ENCODE results near the gene CXorf49B.
"Not testable (repeated sequence)": the region's sequence is repeated elsewhere in the genome, so short reads cannot be mapped to it uniquely, and the experiment has no call there.

The CXorf49B gene

GRCh38 chrX:71763049-71763448, at the start of gene CXorf49B:
Gene CXorf49B, plus strand, starts transcription at chrX:71763349. Its CDS starts 75 bp downstream, at chrX:71763424.
- H3K36me3 ChIP-seq (ENCODE audit: insufficient read depth, low read length); H3K9me3 ChIP-seq (ENCODE audit: low read length); H3K27me3 ChIP-seq (ENCODE audit: insufficient read depth, low read length); H3K4me3 ChIP-seq (ENCODE audit: low read length); H3K4me1 ChIP-seq (ENCODE audit: insufficient read depth, low read length); H2AFZ ChIP-seq (ENCODE audit: low read depth, low read length): not testable (repeated sequence)

GRCh38 chrX:71714064-71714463, 49.1 kb upstream of the CXorf49B start:
- not testable (repeated sequence) for H3K9me3 ChIP-seq (ENCODE audit: low read length); H3K4me3 ChIP-seq (ENCODE audit: low read length); H3K36me3 ChIP-seq (ENCODE audit: insufficient read depth, low read length)

DNA sequence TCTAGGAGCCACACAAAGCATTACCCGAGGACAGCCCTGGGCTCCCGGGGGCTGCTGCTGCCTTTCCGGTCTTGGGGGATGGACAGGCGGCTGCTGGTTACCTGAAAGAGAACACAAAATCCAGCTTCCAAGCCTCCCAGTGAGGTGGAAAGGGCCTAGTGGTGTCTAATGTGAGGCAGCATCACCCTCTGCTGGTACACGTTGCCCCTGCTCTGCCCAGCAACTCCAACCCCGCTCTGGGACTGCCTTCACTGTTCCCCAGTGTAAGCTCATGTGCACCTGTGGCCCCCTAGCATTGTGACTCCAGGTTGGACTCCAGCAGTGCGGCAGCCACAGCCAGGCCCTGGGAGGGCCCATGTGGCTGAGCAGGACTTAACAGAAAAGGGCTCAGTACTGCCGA, 47.6 kb upstream of the CXorf49B start:
- not testable (repeated sequence) for H3K9me3 ChIP-seq (ENCODE audit: low read length); H3K4me3 ChIP-seq (ENCODE audit: low read length); H3K36me3 ChIP-seq (ENCODE audit: insufficient read depth, low read length); H3K4me1 ChIP-seq (ENCODE audit: insufficient read depth, low read length); H2AFZ ChIP-seq (ENCODE audit: low read depth, low read length); H3K27me3 ChIP-seq (ENCODE audit: insufficient read depth, low read length)

More at GRCh38 chrX:71714064-71714463, 49.1 kb upstream of the CXorf49B start:
- not testable (repeated sequence) for H3K27me3 ChIP-seq (ENCODE audit: insufficient read depth, low read length); H3K4me1 ChIP-seq (ENCODE audit: insufficient read depth, low read length); H2AFZ ChIP-seq (ENCODE audit: low read depth, low read length)

- not testable (repeated sequence) for H2AFZ ChIP-seq (ENCODE audit: low read depth, low read length); H3K36me3 ChIP-seq (ENCODE audit: insufficient read depth, low read length); H3K4me1 ChIP-seq (ENCODE audit: insufficient read depth, low read length); H3K27me3 ChIP-seq (ENCODE audit: insufficient read depth, low read length); H3K9me3 ChIP-seq (ENCODE audit: low read length); H3K4me3 ChIP-seq (ENCODE audit: low read length)
Observed at GRCh38 chrX:71716323-71716722, 46.8 kb upstream of the CXorf49B start.

DNA sequence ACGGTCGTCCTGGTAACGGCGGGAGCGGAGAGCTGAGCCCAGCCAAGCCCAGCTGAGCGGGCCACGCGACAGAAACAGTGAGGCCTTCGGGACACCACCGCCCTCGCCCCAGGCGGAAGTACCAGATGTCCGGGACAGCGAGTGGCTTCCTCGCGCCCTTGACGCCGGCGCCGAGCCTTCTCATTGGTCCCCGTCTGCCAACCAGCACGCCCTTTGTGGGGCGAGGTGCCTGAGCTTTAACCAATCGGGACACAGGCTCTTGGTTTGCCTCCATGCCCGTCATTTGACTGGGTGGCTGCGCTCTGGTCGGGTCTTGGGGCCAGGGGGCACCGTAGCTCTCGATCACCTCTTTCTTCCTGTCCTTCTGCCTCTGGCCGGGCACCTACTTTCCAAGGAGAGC, 45.0 kb upstream of the CXorf49B start, which contains the start of gene CXorf49:
TSS of gene CXorf49 (minus strand) at position 101 of the 400 bp plus-strand sequence. CDS start 134 bp downstream, outside the sequence.
- H3K36me3 ChIP-seq (ENCODE audit: insufficient read depth, low read length); H3K4me3 ChIP-seq (ENCODE audit: low read length); H3K27me3 ChIP-seq (ENCODE audit: insufficient read depth, low read length); H3K9me3 ChIP-seq (ENCODE audit: low read length); H2AFZ ChIP-seq (ENCODE audit: low read depth, low read length); H3K4me1 ChIP-seq (ENCODE audit: insufficient read depth, low read length): not testable (repeated sequence)

- H3K9me3 ChIP-seq (ENCODE audit: low read length); H3K4me1 ChIP-seq (ENCODE audit: insufficient read depth, low read length); H3K4me3 ChIP-seq (ENCODE audit: low read length); H3K36me3 ChIP-seq (ENCODE audit: insufficient read depth, low read length); H3K27me3 ChIP-seq (ENCODE audit: insufficient read depth, low read length); H2AFZ ChIP-seq (ENCODE audit: low read depth, low read length): not testable (repeated sequence)
Observed at GRCh38 chrX:71719195-71719594, 44.0 kb upstream of the CXorf49B start.

- H2AFZ ChIP-seq (ENCODE audit: low read depth, low read length); H3K27me3 ChIP-seq (ENCODE audit: insufficient read depth, low read length); H3K4me3 ChIP-seq (ENCODE audit: low read length); H3K36me3 ChIP-seq (ENCODE audit: insufficient read depth, low read length); H3K9me3 ChIP-seq (ENCODE audit: low read length); H3K4me1 ChIP-seq (ENCODE audit: insufficient read depth, low read length): not testable (repeated sequence)
Observed at GRCh38 chrX:71720289-71720886, 42.8 kb upstream of the CXorf49B start.

DNA sequence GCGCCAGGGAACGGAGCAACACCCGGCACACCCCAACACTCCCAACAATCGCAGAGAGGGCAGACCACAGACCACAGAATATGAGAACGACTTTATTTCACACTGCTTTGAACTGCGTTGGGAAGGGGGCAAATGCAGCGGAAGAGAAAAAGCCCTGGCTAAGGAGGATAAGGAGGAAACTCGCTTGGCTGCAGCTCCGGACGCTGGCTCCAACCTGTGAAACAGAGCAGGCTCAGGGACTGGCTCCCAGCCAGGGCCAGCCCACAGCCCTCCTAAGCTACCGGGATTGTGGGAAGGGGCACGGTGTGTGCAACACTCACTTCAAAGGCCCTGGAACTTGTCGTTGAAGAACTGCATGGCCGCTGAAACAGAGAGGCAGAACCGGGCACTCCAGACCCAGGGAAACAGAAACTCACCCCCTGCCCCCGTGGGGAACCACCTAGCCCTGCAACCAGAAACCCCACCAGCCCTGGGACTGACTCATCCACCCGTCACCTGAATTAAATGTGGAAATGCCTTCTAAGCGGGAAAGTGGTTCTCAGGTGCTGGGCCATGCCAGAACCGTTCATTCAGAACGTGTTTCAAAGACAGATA, 2.4 kb upstream of the CXorf49B start:
- H3K27me3 ChIP-seq (ENCODE audit: insufficient read depth, low read length); H3K9me3 ChIP-seq (ENCODE audit: low read length); H3K4me1 ChIP-seq (ENCODE audit: insufficient read depth, low read length); H3K36me3 ChIP-seq (ENCODE audit: insufficient read depth, low read length); H2AFZ ChIP-seq (ENCODE audit: low read depth, low read length); H3K4me3 ChIP-seq (ENCODE audit: low read length): not testable (repeated sequence)

- H3K4me1 ChIP-seq (ENCODE audit: insufficient read depth, low read length); H3K4me3 ChIP-seq (ENCODE audit: low read length); H3K27me3 ChIP-seq (ENCODE audit: insufficient read depth, low read length); H3K36me3 ChIP-seq (ENCODE audit: insufficient read depth, low read length); H2AFZ ChIP-seq (ENCODE audit: low read depth, low read length); H3K9me3 ChIP-seq (ENCODE audit: low read length): not testable (repeated sequence)
Observed at GRCh38 chrX:71764832-71765231, 1.7 kb downstream of the CXorf49B start.

DNA sequence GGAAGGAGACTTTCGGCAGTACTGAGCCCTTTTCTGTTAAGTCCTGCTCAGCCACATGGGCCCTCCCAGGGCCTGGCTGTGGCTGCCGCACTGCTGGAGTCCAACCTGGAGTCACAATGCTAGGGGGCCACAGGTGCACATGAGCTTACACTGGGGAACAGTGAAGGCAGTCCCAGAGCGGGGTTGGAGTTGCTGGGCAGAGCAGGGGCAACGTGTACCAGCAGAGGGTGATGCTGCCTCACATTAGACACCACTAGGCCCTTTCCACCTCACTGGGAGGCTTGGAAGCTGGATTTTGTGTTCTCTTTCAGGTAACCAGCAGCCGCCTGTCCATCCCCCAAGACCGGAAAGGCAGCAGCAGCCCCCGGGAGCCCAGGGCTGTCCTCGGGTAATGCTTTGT, 2.5 kb downstream of the CXorf49B start:
- H3K27me3 ChIP-seq (ENCODE audit: insufficient read depth, low read length); H3K9me3 ChIP-seq (ENCODE audit: low read length); H3K4me1 ChIP-seq (ENCODE audit: insufficient read depth, low read length); H3K36me3 ChIP-seq (ENCODE audit: insufficient read depth, low read length); H2AFZ ChIP-seq (ENCODE audit: low read depth, low read length); H3K4me3 ChIP-seq (ENCODE audit: low read length): not testable (repeated sequence)

DNA sequence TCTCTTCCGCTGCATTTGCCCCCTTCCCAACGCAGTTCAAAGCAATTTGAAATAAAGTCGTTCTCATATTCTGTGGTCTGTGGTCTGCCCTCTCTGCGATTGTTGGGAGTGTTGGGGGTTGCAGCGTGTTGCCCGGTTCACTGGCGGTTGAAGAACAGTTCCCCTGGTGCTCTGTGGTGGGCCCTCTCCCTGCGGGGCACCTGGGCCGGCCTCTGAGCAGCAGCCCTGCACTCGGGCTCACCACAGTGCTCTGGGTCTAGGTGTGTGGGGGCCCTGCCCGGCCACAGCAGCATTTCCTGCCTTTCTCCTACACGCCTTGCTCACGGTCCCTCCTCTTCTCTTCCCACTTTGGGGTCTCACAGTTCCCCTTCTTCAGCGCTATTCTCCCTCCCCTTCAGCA, 4.0 kb downstream of the CXorf49B start:
- H3K27me3 ChIP-seq (ENCODE audit: insufficient read depth, low read length); H3K4me3 ChIP-seq (ENCODE audit: low read length); H3K4me1 ChIP-seq (ENCODE audit: insufficient read depth, low read length); H3K36me3 ChIP-seq (ENCODE audit: insufficient read depth, low read length); H3K9me3 ChIP-seq (ENCODE audit: low read length); H2AFZ ChIP-seq (ENCODE audit: low read depth, low read length): not testable (repeated sequence)

DNA sequence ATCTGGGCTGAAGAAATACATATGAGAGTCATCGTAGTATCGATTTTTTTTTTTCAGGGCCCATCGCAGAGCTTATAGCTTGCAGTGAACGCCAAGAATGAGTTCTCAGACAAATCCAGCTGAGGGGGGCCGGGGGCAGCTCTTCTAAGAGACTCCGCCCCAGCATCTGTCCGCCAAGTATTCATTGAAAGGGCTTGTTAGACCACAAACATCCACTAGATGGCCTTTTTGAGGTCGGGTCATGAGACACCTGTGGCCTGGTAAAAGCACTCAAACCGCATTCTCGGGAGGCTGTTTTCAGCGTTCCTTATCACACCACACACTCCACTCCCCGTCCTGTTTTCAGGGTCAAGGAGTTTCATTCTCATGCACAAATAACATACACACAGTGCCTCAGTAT, 15.2 kb downstream of the CXorf49B start:
- H3K4me1 ChIP-seq (ENCODE audit: insufficient read depth, low read length); H3K4me3 ChIP-seq (ENCODE audit: low read length); H3K9me3 ChIP-seq (ENCODE audit: low read length); H2AFZ ChIP-seq (ENCODE audit: low read depth, low read length); H3K27me3 ChIP-seq (ENCODE audit: insufficient read depth, low read length); H3K36me3 ChIP-seq (ENCODE audit: insufficient read depth, low read length): not testable (repeated sequence)

DNA sequence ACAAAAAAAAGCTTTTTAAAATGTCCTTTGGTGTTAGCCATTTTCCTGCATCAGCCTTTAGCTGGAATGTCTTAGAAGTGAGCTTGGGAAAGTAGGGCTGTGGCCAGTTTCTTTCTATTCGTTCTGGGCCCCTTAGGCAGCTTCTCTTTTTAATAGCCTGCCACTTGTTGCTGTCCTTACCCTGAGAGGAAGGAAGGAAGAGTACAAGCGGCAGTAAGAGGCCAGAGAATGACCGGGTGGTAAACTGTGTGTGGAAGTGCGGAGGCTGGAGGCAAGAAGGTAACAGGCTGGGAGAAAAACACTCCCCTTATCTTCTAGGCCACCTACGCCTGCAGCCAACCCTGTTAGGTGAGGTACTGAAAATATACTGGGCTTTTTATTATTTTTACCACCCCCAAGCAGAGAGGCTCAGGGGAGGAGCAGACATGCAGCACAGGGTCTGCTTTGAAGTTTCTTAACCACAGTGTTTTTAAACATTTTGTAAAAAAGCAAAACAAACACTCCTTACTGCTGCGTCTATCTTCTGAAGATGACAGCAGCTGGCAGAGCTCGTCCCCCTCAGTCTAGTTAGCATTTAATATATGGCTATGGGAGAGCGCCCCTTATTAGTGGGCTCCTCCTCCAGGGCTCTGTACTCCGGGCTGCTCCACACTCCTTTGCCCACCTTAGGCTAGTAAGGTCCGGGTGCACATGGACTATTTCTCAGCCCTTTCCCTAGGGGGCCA, 19.2 kb downstream of the CXorf49B start:
- not testable (repeated sequence) for H2AFZ ChIP-seq (ENCODE audit: low read depth, low read length); H3K4me3 ChIP-seq (ENCODE audit: low read length); H3K4me1 ChIP-seq (ENCODE audit: insufficient read depth, low read length); H3K27me3 ChIP-seq (ENCODE audit: insufficient read depth, low read length); H3K36me3 ChIP-seq (ENCODE audit: insufficient read depth, low read length); H3K9me3 ChIP-seq (ENCODE audit: low read length)

DNA sequence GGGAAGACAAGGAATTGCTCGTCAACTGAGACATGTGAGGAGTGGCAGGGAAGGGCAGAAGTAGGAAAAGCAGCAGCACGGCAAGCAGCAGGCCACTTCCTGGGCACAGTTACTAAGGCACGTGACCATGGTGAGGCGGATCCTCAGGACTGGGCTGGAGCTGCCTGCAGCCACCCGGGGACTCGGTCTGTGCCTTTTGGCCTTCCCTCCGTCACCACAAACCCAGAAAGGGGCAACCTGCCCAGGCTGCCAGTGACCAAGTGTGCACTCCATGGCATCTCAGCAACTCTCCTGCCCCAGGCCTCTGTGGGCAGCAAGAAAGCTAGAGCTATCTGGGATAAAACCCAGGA, 19.8 kb downstream of the CXorf49B start:
- H2AFZ ChIP-seq (ENCODE audit: low read depth, low read length); H3K4me1 ChIP-seq (ENCODE audit: insufficient read depth, low read length); H3K4me3 ChIP-seq (ENCODE audit: low read length); H3K27me3 ChIP-seq (ENCODE audit: insufficient read depth, low read length); H3K36me3 ChIP-seq (ENCODE audit: insufficient read depth, low read length); H3K9me3 ChIP-seq (ENCODE audit: low read length): not testable (repeated sequence)
